Neutrophil (primary cell): ENCODE data around the gene ANKRD10.

Experiments used
- H3K27ac ChIP-seq: fragments of 200-600 bp; sonication (generic); 2 replicates; pipeline ENCODE4 v1.5.1; 2016; ENCODE audit warnings: mild to moderate bottlenecking, moderate library complexity
- H3K27me3 ChIP-seq: fragments of 200-600 bp; sonication (generic); 2 replicates; pipeline ENCODE4 v1.6.0; 2016; ENCODE audit warnings: mild to moderate bottlenecking
- H3K36me3 ChIP-seq: fragments of 200-600 bp; sonication (generic); 2 replicates; pipeline ENCODE4 v1.5.1; 2017
- H3K4me1 ChIP-seq, 2 experiments: fragments of 200-600 bp in 1 of 2; sonication (generic) in 1 of 2; 1 replicate in 1 of 2; 2 replicates in 1 of 2; pipeline versions ENCODE4 v1.5.1 to v1.6.1; 2013 to 2016; ENCODE audit warnings: low read depth in 1 of 2, low read length in 1 of 2, mild to moderate bottlenecking in 1 of 2, moderate library complexity in 1 of 2; ENCODE audit not compliant: control insufficient read depth in 1 of 2, insufficient read depth in 1 of 2
- H3K4me3 ChIP-seq, 2 experiments: fragments of 200-600 bp in 1 of 2; sonication (generic) in 1 of 2; 1 replicate in 1 of 2; 2 replicates in 1 of 2; pipeline ENCODE4 v1.5.1; 2013 to 2016; ENCODE audit warnings: low read depth in 1 of 2, low read length in 1 of 2, mild to moderate bottlenecking in 1 of 2, moderate library complexity in 1 of 2
- H3K9me3 ChIP-seq: fragments of 200-600 bp; sonication (generic); 2 replicates; pipeline ENCODE4 v1.5.1; 2016
- TF ChIP-seq, protein P1 (sequence below): fragments of 200-600 bp; sonication (generic); IDR thresholded peaks from 2 replicates; pipeline ENCODE4 v1.5.1; 2016; ENCODE audit warnings: antibody characterized with exemption

ANKRD10 gene

DNA sequence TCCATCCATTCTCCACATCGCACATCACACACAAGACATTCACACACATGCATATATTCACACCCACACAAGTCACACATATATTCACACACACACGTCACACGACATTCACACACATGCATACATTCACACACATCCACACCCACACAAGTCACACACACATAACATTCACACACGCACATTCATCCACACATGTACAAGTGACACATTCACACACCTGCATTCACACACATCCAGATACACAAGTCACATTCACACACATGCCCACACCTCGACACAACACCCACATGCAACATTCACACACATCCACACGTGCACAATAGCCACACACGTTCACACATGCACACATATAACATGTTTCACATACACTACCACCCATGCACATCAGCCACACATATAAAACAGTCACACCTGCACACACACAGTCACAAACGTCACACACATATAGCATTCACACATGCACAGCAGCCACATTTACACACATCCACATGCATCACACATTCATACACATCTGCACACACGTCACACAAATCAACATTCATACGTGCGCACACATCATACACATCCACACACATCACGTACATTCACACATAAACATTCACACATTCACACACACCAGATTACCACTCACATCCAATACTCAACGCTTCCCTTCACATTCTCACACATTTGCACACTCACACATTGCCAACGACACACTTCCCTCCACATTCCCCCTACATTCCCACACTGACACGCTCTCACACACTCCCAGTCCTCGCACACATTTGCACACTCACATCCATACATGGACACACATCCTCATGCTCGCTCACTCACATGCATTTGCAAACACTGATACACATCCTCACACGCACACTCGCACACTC is 41.0 kb downstream of the ANKRD10 start:
- TF ChIP-seq, protein P1, sequence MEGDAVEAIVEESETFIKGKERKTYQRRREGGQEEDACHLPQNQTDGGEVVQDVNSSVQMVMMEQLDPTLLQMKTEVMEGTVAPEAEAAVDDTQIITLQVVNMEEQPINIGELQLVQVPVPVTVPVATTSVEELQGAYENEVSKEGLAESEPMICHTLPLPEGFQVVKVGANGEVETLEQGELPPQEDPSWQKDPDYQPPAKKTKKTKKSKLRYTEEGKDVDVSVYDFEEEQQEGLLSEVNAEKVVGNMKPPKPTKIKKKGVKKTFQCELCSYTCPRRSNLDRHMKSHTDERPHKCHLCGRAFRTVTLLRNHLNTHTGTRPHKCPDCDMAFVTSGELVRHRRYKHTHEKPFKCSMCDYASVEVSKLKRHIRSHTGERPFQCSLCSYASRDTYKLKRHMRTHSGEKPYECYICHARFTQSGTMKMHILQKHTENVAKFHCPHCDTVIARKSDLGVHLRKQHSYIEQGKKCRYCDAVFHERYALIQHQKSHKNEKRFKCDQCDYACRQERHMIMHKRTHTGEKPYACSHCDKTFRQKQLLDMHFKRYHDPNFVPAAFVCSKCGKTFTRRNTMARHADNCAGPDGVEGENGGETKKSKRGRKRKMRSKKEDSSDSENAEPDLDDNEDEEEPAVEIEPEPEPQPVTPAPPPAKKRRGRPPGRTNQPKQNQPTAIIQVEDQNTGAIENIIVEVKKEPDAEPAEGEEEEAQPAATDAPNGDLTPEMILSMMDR: no peak
- H3K4me3 ChIP-seq: no peak overlapping the region
- H3K4me1 ChIP-seq: peaks cover 0 to 4% of the 10 kb centered on the region in 2 experiments
- no peak overlapping the region for H3K27ac ChIP-seq
- H3K27me3 ChIP-seq: peaks cover 78% of the 10 kb centered on the region
- H3K9me3 ChIP-seq: no peaks in the 10 kb centered on the region
- no peaks in the 10 kb centered on the region for H3K36me3 ChIP-seq

DNA sequence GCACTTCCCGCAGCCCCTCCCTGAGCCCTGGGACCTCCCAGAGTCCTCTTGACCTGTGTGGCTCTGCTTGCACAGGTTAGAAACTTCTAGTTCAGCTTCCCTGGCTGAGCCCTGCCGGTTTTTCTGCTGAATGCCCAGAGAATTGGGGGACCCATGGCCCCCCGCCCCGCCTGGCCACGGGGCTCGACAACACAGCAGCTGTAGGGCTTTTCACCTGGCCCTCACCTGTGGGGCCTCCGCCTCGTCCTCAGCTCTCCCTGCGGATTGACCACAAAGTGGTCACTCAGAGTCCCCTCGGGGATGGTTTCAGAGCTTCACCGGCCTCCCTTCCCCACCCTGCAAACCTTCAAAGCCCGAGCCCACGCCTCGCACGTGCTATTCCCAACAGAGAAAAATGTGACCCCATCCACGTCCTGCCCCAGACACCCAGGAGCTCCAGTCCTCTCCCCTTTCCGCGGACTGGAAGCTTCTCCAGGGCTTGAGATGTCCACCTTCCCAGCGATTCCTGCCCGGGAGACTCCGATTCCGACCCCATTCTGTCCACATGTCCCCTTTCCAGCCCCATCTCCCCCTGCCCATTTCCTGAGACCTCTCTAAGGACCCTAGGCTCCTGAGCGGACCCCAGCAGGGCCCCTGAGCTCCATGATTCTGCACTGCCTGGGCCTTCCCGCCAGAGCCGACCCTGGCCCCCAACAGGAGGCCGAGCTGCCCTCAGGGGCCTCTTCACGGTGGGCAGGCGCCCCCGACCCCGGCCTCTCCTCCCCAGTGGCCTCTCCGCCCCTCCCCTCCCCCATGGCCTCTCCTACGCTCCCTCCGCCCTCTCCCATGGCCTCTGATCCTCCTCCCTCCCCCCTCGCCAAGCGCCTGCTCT is 41.9 kb downstream of the ANKRD10 start:
- no peak overlapping the region for H3K27ac ChIP-seq

DNA sequence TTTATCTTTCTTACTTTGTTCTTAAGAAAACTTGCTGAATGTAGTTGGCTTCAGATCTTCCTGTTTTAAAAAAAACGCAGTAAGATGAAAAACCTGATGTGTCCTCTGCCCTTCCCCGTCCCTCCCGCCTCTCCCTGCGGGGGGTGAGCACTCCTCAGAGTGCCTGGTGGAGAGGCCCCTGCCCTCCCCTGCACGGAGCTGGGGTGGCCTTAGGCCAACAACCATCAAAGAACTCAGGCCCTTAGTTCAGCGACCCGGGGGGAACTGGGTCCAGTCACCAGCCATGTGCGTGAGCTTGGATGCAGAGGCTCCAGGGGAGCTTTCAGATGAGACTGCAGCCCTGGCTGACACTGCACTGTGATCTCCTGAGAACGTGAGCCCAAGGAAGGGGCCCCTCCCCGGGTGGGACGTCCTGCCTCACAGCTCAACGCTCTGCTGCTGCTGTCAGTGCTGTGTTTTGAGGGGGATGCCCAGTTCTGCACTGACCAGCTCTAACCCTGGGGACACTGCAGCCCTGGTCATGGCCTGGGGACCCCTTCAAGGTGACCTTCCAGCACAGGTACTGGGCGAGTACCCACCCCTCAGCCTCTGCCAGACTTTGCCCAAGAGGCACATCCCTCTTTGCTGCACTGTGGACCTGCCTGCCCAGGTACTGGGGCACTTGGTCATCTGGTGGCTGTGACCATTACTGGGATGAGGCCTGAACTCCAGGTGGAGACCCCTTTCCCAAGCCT is 42.7 kb downstream of the ANKRD10 start:
- Histone ChIP-seq H3K9me3 (no peaks in the 10 kb centered on the region), H3K27me3 (peaks cover 95% of the 10 kb centered on the region), H3K4me1 (peaks cover 0 to 4% of the 10 kb centered on the region in 2 experiments), H3K36me3 (no peaks in the 10 kb centered on the region), H3K27ac (no peak overlapping the region), H3K4me3 (no peak overlapping the region)
- TF ChIP-seq, protein P1: no peak

More for the DNA sequence above, 41.9 kb downstream of the ANKRD10 start:
- Histone ChIP-seq H3K4me1 (peaks cover 0 to 4% of the 10 kb centered on the region in 2 experiments), H3K27me3 (peaks cover 87% of the 10 kb centered on the region), H3K4me3 (no peak overlapping the region), H3K36me3 (no peaks in the 10 kb centered on the region), H3K9me3 (no peaks in the 10 kb centered on the region)
- TF ChIP-seq, protein P1: no peak

DNA sequence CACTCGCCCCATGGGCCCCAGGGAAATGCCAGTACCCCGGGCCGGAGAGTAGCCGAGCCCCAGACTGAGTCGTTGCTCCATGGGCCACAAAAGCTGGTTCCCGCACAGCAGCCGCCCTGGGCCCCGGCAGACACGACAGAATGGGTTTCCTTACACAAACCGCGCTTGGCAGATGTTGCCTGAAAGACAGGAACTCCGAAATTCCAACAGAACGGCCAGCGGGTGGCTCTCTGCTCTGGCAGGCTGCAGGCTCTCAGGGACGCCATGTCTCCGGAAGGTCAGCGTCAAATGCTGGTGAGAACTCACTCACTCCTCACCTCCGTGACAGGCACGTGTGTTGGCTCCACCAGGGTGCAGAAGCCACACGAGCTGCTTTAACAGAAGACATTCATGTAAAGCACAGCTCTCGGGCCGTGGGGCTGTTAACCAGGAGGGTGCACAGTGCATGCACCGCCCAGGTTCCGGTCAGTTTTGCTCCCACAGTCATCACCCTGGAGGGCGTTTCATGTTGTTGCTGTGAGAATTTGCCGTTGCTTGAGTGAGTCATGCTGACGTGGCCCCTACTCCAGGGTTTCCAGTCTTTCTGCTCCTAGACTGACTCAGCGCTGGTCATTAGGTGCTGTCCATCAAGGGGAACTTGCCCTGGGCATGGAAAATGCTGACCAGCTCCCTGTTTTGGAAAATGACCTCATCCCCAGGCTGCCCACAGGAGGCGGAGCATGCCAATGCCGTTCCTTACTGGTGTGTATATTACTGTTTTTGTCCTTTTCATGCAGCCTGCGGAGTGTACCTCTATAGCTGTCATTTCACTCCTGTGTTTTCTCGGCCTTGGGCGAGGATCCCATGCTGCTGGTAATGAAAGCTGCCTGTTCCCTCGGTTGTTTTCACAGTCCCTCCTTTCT is 44.8 kb downstream of the ANKRD10 start:
- Histone ChIP-seq H3K36me3 (no peaks in the 10 kb centered on the region), H3K27me3 (peaks cover 88% of the 10 kb centered on the region), H3K4me1 (peaks cover 0 to 4% of the 10 kb centered on the region in 2 experiments), H3K4me3 (no peak overlapping the region), H3K27ac (no peak overlapping the region), H3K9me3 (no peaks in the 10 kb centered on the region)
- TF ChIP-seq, protein P1: no peak
